T-cell (primary cell): ENCODE measurements around the gene MCF2L2. TPM values are rescaled to one million over a fixed set of nuclear protein-coding genes. Genes with fewer than 3 reads are reported as not detected.

Experiments
- ATAC-seq, 4 experiments: fragments of 200-7000 bp in 3 of 4; fragments of 150-1000 bp in 1 of 4; cut with Tn5 transposase; replicated peaks in 1 of 4; 1 replicate in 3 of 4; 2 replicates in 1 of 4; pipeline ENCODE4 v1.10.0; 2021; ENCODE audit warnings: moderate library complexity in 3 of 4, mild to moderate bottlenecking in 2 of 4, moderate number of reproducible peaks in 1 of 4
- CTCF ChIA-PET, 2 donors: fragments of 300-600 bp; sonication (Branson Sonifier 250); formaldehyde crosslinking; loops; one replicate each; lab custom pipeline; 2022; ENCODE audit warnings: antibody characterized with exemption in 2 of 2; lab: Charles Lee
- POLR2A ChIA-PET, 2 donors: fragments of 300-600 bp; sonication (Branson Sonifier 250); formaldehyde crosslinking; loops; one replicate each; lab custom pipeline; 2022; ENCODE audit warnings: antibody characterized with exemption in 2 of 2; lab: Charles Lee
- DNase-seq, 35 experiments: peaks; one replicate each; pipeline versions ENCODE4 v3.0.0 to v3.0.0-alpha.2; 2013 to 2023
- H3K27ac ChIP-seq: one replicate; pipeline ENCODE4 v1.5.1; 2013; ENCODE audit warnings: low read length
- H3K27me3 ChIP-seq, 2 experiments: replicated peaks in 1 of 2; 1 replicate in 1 of 2; 2 replicates in 1 of 2; pipeline versions ENCODE4 v1.6.1 to v1.7.0; 2013; ENCODE audit warnings: low read length in 1 of 2, mixed read lengths in 1 of 2; ENCODE audit not compliant: control insufficient read depth in 2 of 2, insufficient read depth in 2 of 2; ENCODE audit errors: extremely low read depth in 1 of 2
- H3K36me3 ChIP-seq, 2 donors: 1 replicate in 1 of 2; 2 replicates in 1 of 2; pipeline versions ENCODE4 v1.6.1 to v1.7.0; 2013; ENCODE audit warnings: low read length in 1 of 2; ENCODE audit not compliant: control insufficient read depth in 2 of 2, insufficient read depth in 1 of 2; ENCODE audit errors: extremely low read depth in 1 of 2
- H3K4me1 ChIP-seq, 2 experiments: 1 replicate in 1 of 2; 2 replicates in 1 of 2; pipeline versions ENCODE4 v1.6.1 to v1.7.0; 2013; ENCODE audit warnings: low read length in 2 of 2, mixed read lengths in 1 of 2; ENCODE audit not compliant: insufficient read depth in 2 of 2, control insufficient read depth in 1 of 2; ENCODE audit errors: extremely low read depth in 1 of 2
- H3K4me3 ChIP-seq, 2 donors: 1 replicate in 1 of 2; 2 replicates in 1 of 2; pipeline versions ENCODE4 v1.5.1 to v1.7.0; 2013; ENCODE audit warnings: mild to moderate bottlenecking in 2 of 2, low read length in 1 of 2, moderate library complexity in 1 of 2; ENCODE audit not compliant: control insufficient read depth in 1 of 2; ENCODE audit errors: extremely low read depth in 1 of 2
- H3K9me3 ChIP-seq: 2 replicates; pipeline ENCODE4 v1.7.0; 2013
- H3K27ac Mint-ChIP-seq, 2 donors: one replicate each; pipeline ENCODE4 v1.8.0; 2020 to 2021; ENCODE audit warnings: mild to moderate bottlenecking in 2 of 2, mixed read lengths in 2 of 2
- H3K27me3 Mint-ChIP-seq, 2 donors: one replicate each; pipeline ENCODE4 v1.8.0; 2021 to 2022; ENCODE audit warnings: mixed read lengths in 2 of 2
- H3K36me3 Mint-ChIP-seq: one replicate; pipeline ENCODE4 v1.8.0; 2021; ENCODE audit warnings: mixed read lengths
- H3K4me1 Mint-ChIP-seq, 3 donors: one replicate each; pipeline ENCODE4 v1.8.0; 2020 to 2022; ENCODE audit warnings: mixed read lengths in 3 of 3, mild to moderate bottlenecking in 1 of 3
- H3K4me3 Mint-ChIP-seq, 3 donors: one replicate each; pipeline ENCODE4 v1.8.0; 2020 to 2022; ENCODE audit warnings: mild to moderate bottlenecking in 3 of 3, mixed read lengths in 3 of 3, moderate library complexity in 3 of 3
- H3K9me3 Mint-ChIP-seq, 3 donors: one replicate each; pipeline ENCODE4 v1.8.0; 2020 to 2022; ENCODE audit warnings: mixed read lengths in 3 of 3
- WGBS: methylation state at CpG from one replicate; pipeline ENCODE4 v1.1.5; 2013; ENCODE audit warnings: missing lambda C conversion rate; ENCODE audit not compliant: insufficient coverage; 5-methylcytosine and 5-hydroxymethylcytosine counted together
- total RNA-seq, 35 experiments: library from RNA in 6 of 35; stranded (reverse) in 6 of 35; fragments of 120-200 nt in 1 of 35; gene quantifications; one replicate each; pipeline versions ENCODE4 v1.2.1 to v1.2.4 and lab custom pipeline; 2013 to 2026

The MCF2L2 gene
- total RNA-seq, 5 donors from 2014 or later (not counting 1 experiment from before 2014, with no cell fraction given), result 4.8 to 8.1 (median 5.9) TPM

DNA sequence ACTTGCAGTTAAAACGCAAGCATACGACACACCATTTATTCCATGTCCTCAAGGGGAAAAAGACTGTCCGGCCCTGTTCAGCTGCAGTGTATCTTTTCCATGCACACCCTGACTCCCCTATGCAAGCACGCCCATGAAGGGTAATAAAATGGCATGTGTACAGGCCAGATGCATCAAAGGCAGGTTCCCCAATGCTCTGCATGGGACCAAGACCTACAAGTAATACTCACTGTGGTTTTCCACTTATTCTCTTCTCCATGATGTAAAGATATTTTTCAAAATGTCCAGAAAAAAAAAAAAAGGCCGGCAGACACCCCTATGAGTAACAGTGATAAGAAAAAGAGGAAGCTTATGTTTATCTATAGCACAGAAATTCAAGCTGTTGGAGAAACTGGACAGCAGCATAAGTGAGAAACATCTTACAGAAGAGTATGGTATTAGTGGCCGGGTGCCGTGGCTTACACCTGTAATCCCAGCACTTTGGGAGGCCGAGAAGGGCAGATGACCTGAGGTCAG, 70.8 kb downstream of the MCF2L2 start:
- Histone ChIP-seq H3K4me1 (no peaks in the 10 kb centered on the region), H3K27ac (no peak overlapping the region), H3K4me3 (no peak overlapping the region), H3K36me3 (no peaks in the 10 kb centered on the region), H3K27me3 (no peaks in the 10 kb centered on the region), H3K9me3 (no peaks in the 10 kb centered on the region)
- Mint-ChIP-seq H3K4me3 (no peak overlapping the region), H3K27ac (no peak overlapping the region), H3K4me1 (peaks cover 0 to 2% (median 0%) of the 10 kb centered on the region in 3 donors), H3K27me3 (peaks cover 0 to 1% of the 10 kb centered on the region in 2 donors), H3K36me3 (peaks cover 20% of the 10 kb centered on the region), H3K9me3 (no peaks in the 10 kb centered on the region)
- ATAC-seq (no peak), DNase-seq (no peak)
- 100% methylated on average over 3 of the region's 8 CpGs for WGBS
- ChIA-PET POLR2A (interaction anchor here in 1 of 2 donors (0.5 kb wide), 1 partner anchor 20 kb away, joined by 8 read pairs; no protein-coding TSS in a partner anchor), CTCF (interaction anchor here in 1 of 2 donors (0.7 kb wide), 1 partner anchor 360 kb away, joined by 3 read pairs; no protein-coding TSS in a partner anchor)

DNA sequence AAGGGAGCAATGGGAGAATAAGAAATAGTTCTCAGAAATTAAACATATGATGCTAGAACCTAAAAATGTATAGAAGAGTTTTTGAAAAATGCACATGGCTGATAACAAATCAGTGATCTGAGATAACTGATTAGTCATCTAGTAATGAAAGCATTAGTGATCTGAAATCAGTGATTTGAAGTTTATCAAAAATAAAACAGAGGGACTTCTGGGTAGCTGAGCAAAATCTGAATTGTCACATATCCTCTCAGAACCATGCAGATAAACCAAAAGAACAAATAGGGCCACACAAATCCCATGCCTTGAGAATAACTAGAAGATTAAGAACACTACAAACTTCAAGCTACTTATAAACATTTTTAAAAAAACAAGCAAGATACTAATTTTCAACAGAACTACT, 71.5 kb downstream of the MCF2L2 start:
- no peaks in the 10 kb centered on the region for H3K27me3 ChIP-seq
- Mint-ChIP-seq H3K4me1 (peaks cover 0 to 2% (median 0%) of the 10 kb centered on the region in 3 donors), H3K4me3 (no peak overlapping the region), H3K27me3 (peaks cover 0 to 1% of the 10 kb centered on the region in 2 donors), H3K27ac (no peak overlapping the region), H3K9me3 (no peaks in the 10 kb centered on the region), H3K36me3 (peaks cover 20% of the 10 kb centered on the region)
- no peaks in the 10 kb centered on the region for H3K36me3 ChIP-seq
- ChIA-PET POLR2A (interaction anchor here in 1 of 2 donors (0.5 kb wide), 1 partner anchor 19 kb away, joined by 8 read pairs; no protein-coding TSS in a partner anchor), CTCF (no interaction called here)
- ATAC-seq (no peak), DNase-seq (no peak)
- H3K4me1 ChIP-seq, result no peaks in the 10 kb centered on the region
- no peak overlapping the region for H3K4me3 ChIP-seq
- no peaks in the 10 kb centered on the region for H3K9me3 ChIP-seq
- H3K27ac ChIP-seq, result no peak overlapping the region

DNA sequence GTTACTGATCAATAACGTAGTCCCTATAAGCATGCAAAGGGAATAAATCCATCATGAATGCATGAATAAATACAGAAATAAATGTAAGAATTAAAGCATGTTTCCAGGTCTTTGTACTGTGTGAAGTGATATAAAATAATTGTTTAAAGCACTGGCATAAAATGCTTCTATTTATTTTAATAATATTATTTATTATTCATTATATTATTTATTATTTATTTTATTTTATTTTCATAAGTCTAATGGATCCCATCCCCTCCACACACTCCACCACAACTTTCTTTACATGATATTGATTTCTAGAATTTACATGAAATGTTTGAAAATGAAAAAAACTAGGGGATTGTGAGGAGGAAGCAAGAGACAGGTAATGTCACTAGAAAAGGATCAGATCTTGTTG, 73.5 kb downstream of the MCF2L2 start:
- Histone ChIP-seq H3K36me3 (no peaks in the 10 kb centered on the region), H3K4me3 (no peak overlapping the region), H3K27me3 (no peaks in the 10 kb centered on the region), H3K9me3 (no peaks in the 10 kb centered on the region), H3K27ac (no peak overlapping the region), H3K4me1 (peaks cover 3 to 7% of the 10 kb centered on the region in 2 experiments)
- no CpG with 5 or more reads among the region's 1 CpG for WGBS
- DNase-seq (no peak), ATAC-seq (no peak)
- H3K27ac Mint-ChIP-seq, result no peak overlapping the region
- ChIA-PET POLR2A (no interaction called here), CTCF (interaction anchor here (0.6 kb wide), 2 partner anchors 381 to 383 kb away, joined by 3 read pairs; no protein-coding TSS in a partner anchor)
- peaks cover 17% of the 10 kb centered on the region for H3K36me3 Mint-ChIP-seq
- H3K4me3 Mint-ChIP-seq, result no peak overlapping the region
- H3K9me3 Mint-ChIP-seq, result no peaks in the 10 kb centered on the region
- peaks cover 8 to 16% (median 9%) of the 10 kb centered on the region in 3 donors for H3K4me1 Mint-ChIP-seq
- H3K27me3 Mint-ChIP-seq, result peaks cover 0 to 1% of the 10 kb centered on the region in 2 donors

DNA sequence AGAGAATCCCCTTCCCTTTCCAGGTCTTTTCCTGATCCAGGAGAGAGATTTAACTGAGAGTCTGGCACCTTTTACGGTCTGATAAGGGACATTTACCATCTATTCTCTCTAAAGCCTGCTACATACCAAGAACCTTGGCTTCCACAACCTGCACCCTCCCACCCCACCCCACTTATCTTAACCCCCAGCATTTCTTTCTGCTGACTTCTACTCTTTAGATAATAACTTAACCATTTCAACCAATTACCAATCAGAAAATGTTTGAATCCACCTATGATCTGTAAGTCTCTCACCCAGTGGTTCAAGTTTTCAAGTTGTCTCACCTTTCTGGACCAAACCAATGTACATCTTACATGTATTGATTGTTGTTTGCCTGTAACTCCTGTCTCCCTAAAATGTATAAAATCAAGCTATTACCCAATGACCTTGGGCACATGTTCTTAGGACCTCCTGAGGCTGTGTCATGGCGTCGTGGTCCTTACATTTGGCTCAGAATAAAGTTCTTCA, 74.0 kb downstream of the MCF2L2 start:
- H3K36me3 Mint-ChIP-seq, result peaks cover 15% of the 10 kb centered on the region
- POLR2A ChIA-PET, result no interaction called here
- peaks cover 0 to 1% of the 10 kb centered on the region in 2 donors for H3K27me3 Mint-ChIP-seq
- H3K9me3 ChIP-seq, result no peaks in the 10 kb centered on the region
- peaks cover 7 to 11% of the 10 kb centered on the region in 2 experiments for H3K4me1 ChIP-seq
- no peak for ATAC-seq
- no peak for DNase-seq
- no peak overlapping the region for H3K27ac Mint-ChIP-seq
- peaks cover 13 to 21% (median 14%) of the 10 kb centered on the region in 3 donors for H3K4me1 Mint-ChIP-seq
- H3K27ac ChIP-seq, result no peak overlapping the region
- no peaks in the 10 kb centered on the region for H3K36me3 ChIP-seq
- H3K27me3 ChIP-seq, result no peaks in the 10 kb centered on the region
- H3K4me3 Mint-ChIP-seq, result no peak overlapping the region
- CTCF ChIA-PET, result interaction anchor here in 1 of 2 donors (0.6 kb wide), 1 partner anchor 383 kb away, joined by 3 read pairs; no protein-coding TSS in a partner anchor
- no peak overlapping the region for H3K4me3 ChIP-seq
- H3K9me3 Mint-ChIP-seq, result no peaks in the 10 kb centered on the region
- WGBS, result 100% methylated on average over 1 of the region's 3 CpGs

DNA sequence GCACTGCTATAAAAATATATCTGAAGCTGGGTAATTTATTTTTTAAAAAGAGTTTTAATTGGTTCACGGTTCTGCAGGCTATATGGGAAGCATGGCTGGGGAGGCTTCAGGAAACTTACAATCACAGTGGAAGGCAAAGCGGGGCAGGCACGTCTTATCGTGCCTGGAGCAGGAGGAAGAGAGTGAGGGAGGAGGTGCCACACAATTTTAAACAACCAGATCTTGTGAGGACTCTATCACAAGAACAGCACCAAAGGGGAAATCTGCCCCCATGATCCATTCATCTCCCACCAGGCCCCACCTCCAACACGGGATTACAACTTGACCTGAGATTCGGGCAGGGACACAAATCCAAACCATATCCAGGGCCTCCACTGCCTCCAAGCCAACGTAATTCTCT, 75.0 kb downstream of the MCF2L2 start:
- H3K27me3 ChIP-seq, result no peaks in the 10 kb centered on the region
- 97% methylated on average over 4 of the region's 7 CpGs for WGBS
- Mint-ChIP-seq H3K36me3 (peaks cover 14% of the 10 kb centered on the region), H3K27me3 (peaks cover 0 to 1% of the 10 kb centered on the region in 2 donors), H3K4me3 (no peak overlapping the region), H3K27ac (no peak overlapping the region), H3K4me1 (peaks cover 19 to 30% (median 24%) of the 10 kb centered on the region in 3 donors), H3K9me3 (no peaks in the 10 kb centered on the region)
- ATAC-seq (no peak), DNase-seq (no peak)
- H3K4me1 ChIP-seq, result peaks cover 11 to 13% of the 10 kb centered on the region in 2 experiments
- no peak overlapping the region for H3K4me3 ChIP-seq
- H3K9me3 ChIP-seq, result no peaks in the 10 kb centered on the region
- H3K27ac ChIP-seq, result no peak overlapping the region
- no peaks in the 10 kb centered on the region for H3K36me3 ChIP-seq
- POLR2A ChIA-PET, result no interaction called here
- CTCF ChIA-PET, result no interaction called here

DNA sequence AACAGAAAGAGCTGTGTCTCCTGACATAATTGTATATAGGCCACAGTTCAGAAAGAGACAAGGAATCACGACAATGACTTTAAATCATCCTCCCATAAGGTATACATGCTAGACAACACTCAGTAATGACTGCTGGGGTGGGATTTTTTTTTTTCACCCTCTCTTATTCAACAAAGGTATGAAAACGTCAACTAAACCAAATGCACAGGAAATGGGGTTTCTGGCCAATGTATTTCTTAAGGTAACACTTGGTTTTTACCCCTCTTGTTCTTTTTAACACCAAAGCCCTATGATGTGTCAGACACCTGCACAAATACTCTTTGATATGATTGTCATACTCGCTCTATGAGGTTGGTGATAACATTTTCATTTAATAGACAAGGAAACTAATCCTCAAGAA, 78.3 kb downstream of the MCF2L2 start:
- peak; percentile 77 to 88 (median 86) for ATAC-seq
- POLR2A ChIA-PET, result interaction anchor here (0.6 to 1.5 kb wide), 2 partner anchors 64 to 850 kb away, joined by 3 to 7 read pairs; no protein-coding TSS in a partner anchor
- peak overlapping the region; percentile 60 for H3K27ac ChIP-seq

More for the DNA sequence above, 78.3 kb downstream of the MCF2L2 start:
- Histone ChIP-seq H3K4me3 (no peak overlapping the region), H3K4me1 (peaks cover 11 to 13% of the 10 kb centered on the region in 2 experiments), H3K9me3 (no peaks in the 10 kb centered on the region), H3K36me3 (no peaks in the 10 kb centered on the region), H3K27me3 (no peaks in the 10 kb centered on the region)
- WGBS, result no CpG with 5 or more reads among the region's 3 CpGs
- peak overlapping the region; percentile 45 to 68 for H3K27ac Mint-ChIP-seq
- peaks cover 19 to 32% (median 31%) of the 10 kb centered on the region in 3 donors for H3K4me1 Mint-ChIP-seq
- H3K9me3 Mint-ChIP-seq, result peaks cover 2 to 5% (median 3%) of the 10 kb centered on the region in 3 donors
- peak overlapping the region; percentile 10 to 35 (median 31) for H3K4me3 Mint-ChIP-seq
- CTCF ChIA-PET, result interaction anchor here in 1 of 2 donors (0.6 to 1.1 kb wide), 2 partner anchors 27 to 36 kb away, joined by 3 to 5 read pairs; no protein-coding TSS in a partner anchor
- peak in 8 of 35 experiments; percentile 5 to 72 (median 18) for DNase-seq
- peaks cover 0 to 1% of the 10 kb centered on the region in 2 donors for H3K27me3 Mint-ChIP-seq
- peaks cover 10% of the 10 kb centered on the region for H3K36me3 Mint-ChIP-seq
